A673 (cell line): ENCODE data around the gene HDAC7. TPM values are rescaled to one million over a fixed set of nuclear protein-coding genes. Genes with fewer than 3 reads are reported as not detected.

Source experiments
- BruUV-seq: library from RNA; stranded (reverse); fragments of 400-500 nt; replicated peaks from 2 replicates; lab custom pipeline; 2021; lab: Mats Ljungman, UMichigan
- CTCF ChIA-PET: fragments of 300-600 bp; sonication (Branson Sonifier 250); formaldehyde crosslinking; loops from one replicate; lab custom pipeline; 2022; ENCODE audit warnings: antibody characterized with exemption; lab: Charles Lee
- POLR2A ChIA-PET: fragments of 300-600 bp; sonication (Branson Sonifier 250); formaldehyde crosslinking; loops from one replicate; lab custom pipeline; 2022; ENCODE audit warnings: antibody characterized with exemption; ENCODE audit not compliant: low non-redundant PET; lab: Charles Lee
- DNase-seq: peaks from one replicate; pipeline ENCODE4 v3.0.0-alpha.2; 2015; ENCODE audit warnings: low spot score
- H3K27ac ChIP-seq: fragments of 200-600 bp; sonication (generic); 2 replicates; pipeline ENCODE4 v1.5.1; 2016; ENCODE audit warnings: mixed run types, low read depth, mild to moderate bottlenecking, mixed read lengths, antibody characterized with exemption, low read length; ENCODE audit not compliant: poor library complexity, severe bottlenecking
- H3K27me3 ChIP-seq: fragments of 200-600 bp; sonication (generic); replicated peaks from 2 replicates; pipeline ENCODE4 v1.6.1; 2017; ENCODE audit warnings: mixed run types, low read depth, mild to moderate bottlenecking, mixed read lengths, antibody characterized with exemption, low read length; ENCODE audit not compliant: insufficient read depth, poor library complexity
- H3K36me3 ChIP-seq: fragments of 200-600 bp; sonication (generic); 2 replicates; pipeline ENCODE4 v1.6.1; 2016; ENCODE audit warnings: mixed run types, mild to moderate bottlenecking, mixed read lengths, antibody characterized with exemption, low read length; ENCODE audit not compliant: insufficient read depth, poor library complexity, severe bottlenecking
- H3K4me1 ChIP-seq: fragments of 200-600 bp; sonication (generic); 2 replicates; pipeline ENCODE4 v1.6.1; 2017; ENCODE audit warnings: mixed run types, mild to moderate bottlenecking, mixed read lengths, antibody characterized with exemption, low read length; ENCODE audit not compliant: insufficient read depth, poor library complexity, severe bottlenecking
- H3K4me3 ChIP-seq: fragments of 200-600 bp; sonication (generic); 2 replicates; pipeline ENCODE4 v1.5.1; 2016; ENCODE audit warnings: low read depth, mixed run types, mild to moderate bottlenecking, mixed read lengths, low read length; ENCODE audit not compliant: poor library complexity, severe bottlenecking
- H3K9me3 ChIP-seq: fragments of 200-600 bp; sonication (generic); 2 replicates; pipeline ENCODE4 v1.6.1; 2016; ENCODE audit warnings: mixed run types, low read depth, mild to moderate bottlenecking, mixed read lengths, antibody characterized with exemption, low read length; ENCODE audit not compliant: poor library complexity, severe bottlenecking
- EZH2 ChIP-seq: fragments of 200-600 bp; sonication (generic); IDR thresholded peaks from 2 replicates; pipeline ENCODE4 v1.6.1; 2017; ENCODE audit warnings: borderline replicate concordance, low read depth, mild to moderate bottlenecking, mixed read lengths, antibody characterized with exemption, low read length; ENCODE audit not compliant: poor library complexity, severe bottlenecking
- intact Hi-C: fragments of 100-400 bp; cut with micrococcal nuclease; formaldehyde crosslinking; loops from one replicate; pipeline ENCODE4 v1.10.0; 2022; ENCODE audit not compliant: unreplicated experiment
- total RNA-seq: library from RNA; stranded (reverse); gene quantifications from 2 replicates; pipeline ENCODE4 v1.2.3, GENCODE V29; 2021
- TF ChIP-seq, protein P1 (sequence below): fragments of 300-800, 200-600 bp; sonication (generic); conservative IDR thresholded peaks from 2 replicates; pipeline ENCODE4 v1.5.1; 2017; ENCODE audit warnings: low read depth, mild to moderate bottlenecking, antibody characterized with exemption, low read length, moderate library complexity, mixed read lengths

The HDAC7 gene
- total RNA-seq, 1 experiment from 2014 or later: 58.9 TPM

DNA sequence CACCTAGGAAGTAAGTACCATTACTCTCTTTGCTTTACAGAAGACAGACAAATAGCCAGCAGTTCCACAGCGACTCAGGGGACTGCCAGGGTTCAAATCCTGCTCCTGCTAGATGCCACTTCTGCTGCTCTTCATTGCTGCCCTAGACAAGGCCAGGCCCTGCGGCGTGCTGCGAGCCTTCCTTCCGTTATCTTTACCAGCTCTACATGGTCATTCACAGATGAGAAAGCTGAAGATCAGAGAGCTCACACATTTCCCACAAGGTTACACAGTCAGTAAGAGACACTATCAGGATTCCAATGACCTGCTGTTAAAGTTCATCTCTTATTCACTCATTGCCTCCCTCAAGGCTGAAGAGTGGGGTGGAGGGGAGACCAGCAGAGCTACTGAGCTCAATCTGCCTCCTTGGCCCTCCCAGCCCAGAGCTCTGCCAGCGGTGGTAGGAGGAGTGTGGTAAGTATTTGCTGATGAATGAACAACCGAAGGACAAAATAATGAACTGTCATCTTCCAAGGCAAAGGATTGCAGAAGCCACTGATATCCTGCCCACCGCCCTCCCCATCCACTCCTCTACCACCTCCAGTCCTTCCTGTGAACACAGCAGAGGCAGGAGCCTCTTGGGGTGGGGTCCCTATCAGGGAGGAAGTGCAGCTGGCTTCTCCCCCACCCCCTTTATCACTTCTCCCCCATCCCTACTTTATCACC lies 14.6 kb upstream of the HDAC7 start:
- ChIA-PET POLR2A (no interaction called here), CTCF (interaction anchor here (1.1 kb wide), 1 partner anchor 92 kb away, joined by 3 read pairs; no protein-coding TSS in a partner anchor)
- no peak for TF ChIP-seq EZH2
- TF ChIP-seq, protein P1, sequence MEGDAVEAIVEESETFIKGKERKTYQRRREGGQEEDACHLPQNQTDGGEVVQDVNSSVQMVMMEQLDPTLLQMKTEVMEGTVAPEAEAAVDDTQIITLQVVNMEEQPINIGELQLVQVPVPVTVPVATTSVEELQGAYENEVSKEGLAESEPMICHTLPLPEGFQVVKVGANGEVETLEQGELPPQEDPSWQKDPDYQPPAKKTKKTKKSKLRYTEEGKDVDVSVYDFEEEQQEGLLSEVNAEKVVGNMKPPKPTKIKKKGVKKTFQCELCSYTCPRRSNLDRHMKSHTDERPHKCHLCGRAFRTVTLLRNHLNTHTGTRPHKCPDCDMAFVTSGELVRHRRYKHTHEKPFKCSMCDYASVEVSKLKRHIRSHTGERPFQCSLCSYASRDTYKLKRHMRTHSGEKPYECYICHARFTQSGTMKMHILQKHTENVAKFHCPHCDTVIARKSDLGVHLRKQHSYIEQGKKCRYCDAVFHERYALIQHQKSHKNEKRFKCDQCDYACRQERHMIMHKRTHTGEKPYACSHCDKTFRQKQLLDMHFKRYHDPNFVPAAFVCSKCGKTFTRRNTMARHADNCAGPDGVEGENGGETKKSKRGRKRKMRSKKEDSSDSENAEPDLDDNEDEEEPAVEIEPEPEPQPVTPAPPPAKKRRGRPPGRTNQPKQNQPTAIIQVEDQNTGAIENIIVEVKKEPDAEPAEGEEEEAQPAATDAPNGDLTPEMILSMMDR: no peak
- H3K36me3 ChIP-seq: no peaks in the 10 kb centered on the region
- H3K9me3 ChIP-seq: no peaks in the 10 kb centered on the region
- DNase-seq: no peak
- H3K4me3 ChIP-seq: no peak overlapping the region
- intact Hi-C loops: no loop called here
- no peak overlapping the region for H3K27ac ChIP-seq
- H3K27me3 ChIP-seq: no peaks in the 10 kb centered on the region
- no TSS peak for BruUV-seq
- no peaks in the 10 kb centered on the region for H3K4me1 ChIP-seq

DNA sequence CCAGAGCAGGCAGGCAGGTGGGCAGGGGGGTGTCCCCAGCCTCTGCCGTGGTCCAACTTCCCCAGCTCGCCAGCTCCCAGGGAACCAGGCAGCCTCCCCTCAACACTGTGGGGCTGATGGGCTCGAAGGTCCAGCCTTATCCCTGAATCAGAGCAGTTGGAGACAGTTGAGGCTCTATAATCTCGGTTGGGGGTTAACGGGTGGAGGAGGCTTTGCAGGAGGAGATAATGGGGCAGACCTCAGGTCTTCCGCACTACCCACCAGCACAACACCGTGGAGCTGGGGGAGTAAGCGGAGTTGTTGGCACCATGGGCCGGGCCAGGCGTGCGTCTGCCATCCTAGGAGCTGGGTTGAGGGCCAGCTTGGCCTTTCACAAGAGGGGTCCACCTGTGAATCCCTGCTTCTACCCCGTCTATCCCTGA lies 13.9 kb upstream of the HDAC7 start:
- H3K36me3 ChIP-seq: no peaks in the 10 kb centered on the region
- H3K4me1 ChIP-seq: peaks cover 7% of the 10 kb centered on the region
- ChIA-PET POLR2A (interaction anchor here (0.6 kb wide), 2 partner anchors 15 to 27 kb away, joined by 5 to 16 read pairs; no protein-coding TSS in a partner anchor), CTCF (no interaction called here)
- H3K27ac ChIP-seq: no peak overlapping the region
- TF ChIP-seq, protein P1: no peak
- TF ChIP-seq EZH2: no peak
- H3K9me3 ChIP-seq: no peaks in the 10 kb centered on the region
- H3K4me3 ChIP-seq: no peak overlapping the region
- DNase-seq: no peak
- H3K27me3 ChIP-seq: no peaks in the 10 kb centered on the region
- no TSS peak for BruUV-seq
- intact Hi-C loops: no loop called here

- no TSS peak for BruUV-seq
- no peaks in the 10 kb centered on the region for H3K27me3 ChIP-seq
- POLR2A ChIA-PET: no interaction called here
Measured at GRCh38 chr12:47832263-47832933, 12.7 kb upstream of the HDAC7 start.

More at GRCh38 chr12:47832263-47832933, 12.7 kb upstream of the HDAC7 start:
- H3K4me1 ChIP-seq: peaks cover 10% of the 10 kb centered on the region
- no peaks in the 10 kb centered on the region for H3K36me3 ChIP-seq
- no peaks in the 10 kb centered on the region for H3K9me3 ChIP-seq
- DNase-seq: no peak
- intact Hi-C loops: no loop called here
- no peak overlapping the region for H3K4me3 ChIP-seq
- no peak overlapping the region for H3K27ac ChIP-seq
- no peak for TF ChIP-seq EZH2
- TF ChIP-seq, protein P1: no peak
- CTCF ChIA-PET: no interaction called here
